Effector CD4-positive, alpha-beta T cell (primary cell): ENCODE results near the gene PRICKLE4. TPM values are rescaled to one million over a fixed set of nuclear protein-coding genes. Genes with fewer than 3 reads are reported as not detected.

ENCODE experiments used
- DNase-seq: peaks from one replicate; pipeline ENCODE4 v3.0.0-alpha.2; 2020
- total RNA-seq: gene quantifications from one replicate; lab custom pipeline; 2026; lab: John Stamatoyannopoulos, UW

Gene PRICKLE4
- not detected for total RNA-seq

- DNase-seq: no peak
These were observed at the start of gene PRICKLE4 for GRCh38 chr6:41780551-41781365. PRICKLE4 (plus strand) TSS chr6:41780782; CDS start chr6:41783474, 2,692 bp downstream.

GRCh38 chr6:41731561-41732086 lies 49.0 kb upstream of the PRICKLE4 start:
- DNase-seq: no peak

- DNase-seq: no peak
These were observed 48.4 kb upstream of the PRICKLE4 start for GRCh38 chr6:41732149-41732548.

- DNase-seq: peak; percentile 54
These were observed 47.8 kb upstream of the PRICKLE4 start for GRCh38 chr6:41732591-41733359.

GRCh38 chr6:41733360-41733706 lies 47.2 kb upstream of the PRICKLE4 start:
- no peak for DNase-seq

GRCh38 chr6:41733707-41734665 lies 46.6 kb upstream of the PRICKLE4 start:
- peak; percentile 60 for DNase-seq

GRCh38 chr6:41734666-41735426 lies 45.7 kb upstream of the PRICKLE4 start:
- DNase-seq: peak; percentile 62

GRCh38 chr6:41735427-41736185 lies 45.0 kb upstream of the PRICKLE4 start, which contains the start of gene TFEB:
TFEB (minus strand) TSS chr6:41735608; CDS start chr6:41691213, 44,395 bp downstream.
- peak; percentile 92 for DNase-seq

GRCh38 chr6:41736186-41736733 lies 44.3 kb upstream of the PRICKLE4 start:
- no peak for DNase-seq

GRCh38 chr6:41736800-41737555 lies 43.6 kb upstream of the PRICKLE4 start:
- DNase-seq: no peak

GRCh38 chr6:41737591-41738130 lies 42.9 kb upstream of the PRICKLE4 start:
- no peak for DNase-seq

- no peak for DNase-seq
These were observed 41.5 kb upstream of the PRICKLE4 start for GRCh38 chr6:41739041-41739440.

- DNase-seq: no peak
These were observed 40.0 kb upstream of the PRICKLE4 start for GRCh38 chr6:41740366-41741162.

GRCh38 chr6:41741625-41742490 lies 38.7 kb upstream of the PRICKLE4 start:
- DNase-seq: no peak

- no peak for DNase-seq
These were observed 37.0 kb upstream of the PRICKLE4 start for GRCh38 chr6:41743406-41744235.

GRCh38 chr6:41744236-41744787 lies 36.3 kb upstream of the PRICKLE4 start:
- no peak for DNase-seq
